Measurements from ENCODE around the gene DCHS2. TPM values are rescaled to one million over a fixed set of nuclear protein-coding genes. Genes with fewer than 3 reads are reported as not detected.

Gene DCHS2
- not detected for total RNA-seq (2021; fragmentation: NEBNext Ultra II Directional; extraction: Animal tissue kit (Norgen Biotek cat#: 25700))
- long read RNA-seq: 0 reads

DNA sequence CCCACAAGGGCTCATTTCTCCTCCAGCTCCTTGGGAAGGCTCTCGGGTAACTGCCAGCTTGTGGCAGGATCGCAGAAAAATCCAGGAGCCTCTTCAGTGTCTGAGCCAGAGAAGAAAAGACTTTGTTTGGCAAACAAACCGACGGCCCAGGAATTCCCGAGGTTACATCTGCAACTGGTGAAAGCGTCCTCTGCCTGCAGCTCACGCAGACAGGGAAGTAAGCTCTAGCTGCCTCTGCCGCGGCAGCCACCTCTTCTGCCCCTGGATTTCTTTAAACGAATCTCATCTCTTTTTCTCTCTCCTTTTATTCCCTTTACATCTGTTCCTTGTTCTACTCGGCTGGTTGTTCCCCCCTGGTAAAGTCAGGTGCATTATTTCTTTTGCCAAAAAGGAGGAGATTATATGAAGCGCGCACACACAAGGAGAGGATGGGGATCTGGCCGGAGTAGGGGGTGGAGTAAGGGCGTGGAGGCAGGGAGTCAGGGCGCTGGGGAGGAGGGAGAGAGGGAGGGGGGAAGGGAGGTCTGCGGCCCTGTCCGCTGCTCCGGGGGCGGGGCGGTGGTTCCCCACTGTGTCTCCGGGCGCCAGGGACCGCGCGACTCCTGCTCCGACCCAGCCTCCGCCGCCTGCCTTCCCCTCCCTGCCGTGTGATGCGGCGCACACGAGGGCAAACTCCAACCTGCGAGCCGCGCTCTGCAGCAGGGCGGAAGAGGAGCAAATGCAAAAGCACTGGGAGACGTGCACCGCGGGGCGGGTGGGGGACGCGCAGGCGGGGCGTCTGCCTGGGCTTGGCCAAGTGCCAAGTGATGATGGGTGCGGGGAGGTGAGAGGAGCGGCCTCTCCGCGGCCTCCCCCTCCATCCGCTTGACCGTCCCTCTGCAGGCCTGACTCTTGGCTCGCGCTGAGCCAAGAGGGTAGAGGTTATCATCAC lies at the start of gene DCHS2:
TSS of gene DCHS2 (minus strand) at position 459 of the 931 bp plus-strand sequence. CDS start at position 15, 444 bp downstream.
- TF ChIP-seq CTCF (IDR thresholded peaks at IDR 0.05): no peak
- DNase-seq: no peak
- H3K4me3 Mint-ChIP-seq: peak within 1 kb of the TSS; percentile 37; the same call in 1 of the 2 replicates
- H3K36me3 Mint-ChIP-seq (ENCODE audit: low read depth): no peaks in the 10 kb centered on the region
- H3K27me3 Mint-ChIP-seq (ENCODE audit: insufficient read depth): peaks cover 5% of the 10 kb centered on the region; the same call in 1 of the 2 replicates
- H3K27ac Mint-ChIP-seq: no peak within 1 kb of the TSS
- H3K9me3 Mint-ChIP-seq: no peaks in the 10 kb centered on the region
- H3K4me1 Mint-ChIP-seq (ENCODE audit: low read depth): no peaks in the 10 kb centered on the region; the same call in 1 of the 2 replicates

DNA sequence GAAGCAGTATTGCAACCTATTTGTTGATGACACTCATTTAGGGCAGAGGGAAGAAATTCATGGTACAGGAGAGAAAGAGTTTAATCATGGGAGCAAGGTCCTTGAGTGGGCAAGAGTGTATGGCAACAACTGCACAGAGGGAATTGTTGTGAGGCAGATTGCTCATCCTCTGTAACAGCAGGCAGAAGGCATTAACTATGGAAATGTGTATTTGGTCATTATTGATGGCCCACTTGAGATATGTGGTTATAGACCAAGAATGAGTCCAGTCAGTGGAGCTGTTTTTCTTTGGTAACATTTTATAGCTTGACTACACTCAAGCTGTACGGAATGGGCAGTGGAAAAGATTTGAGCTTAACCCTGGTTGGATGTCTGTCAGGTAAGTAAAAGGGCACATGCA lies 42.7 kb upstream of the DCHS2 start:
- DNase-seq: no peak
- H3K36me3 Mint-ChIP-seq (ENCODE audit: low read depth): peaks cover 5% of the 10 kb centered on the region
- TF ChIP-seq CTCF (IDR thresholded peaks at IDR 0.05): no peak
- no peak overlapping the region for H3K27ac Mint-ChIP-seq
- H3K9me3 Mint-ChIP-seq: no peaks in the 10 kb centered on the region
- no peak overlapping the region for H3K4me3 Mint-ChIP-seq
- H3K27me3 Mint-ChIP-seq (ENCODE audit: insufficient read depth): 0 out of 2 replicates have a peak, but pooled peaks cover 2% of the 10 kb centered on the region
- H3K4me1 Mint-ChIP-seq (ENCODE audit: low read depth): no peaks in the 10 kb centered on the region

GRCh38 chr4:154529728-154530519 lies 38.3 kb upstream of the DCHS2 start:
- H3K27ac Mint-ChIP-seq: no peak overlapping the region
- peaks cover 7% of the 10 kb centered on the region for H3K27me3 Mint-ChIP-seq (ENCODE audit: insufficient read depth)
- H3K4me3 Mint-ChIP-seq: no peak overlapping the region
- TF ChIP-seq CTCF (IDR thresholded peaks at IDR 0.05): no peak
- no peaks in the 10 kb centered on the region for H3K36me3 Mint-ChIP-seq (ENCODE audit: low read depth)
- H3K4me1 Mint-ChIP-seq (ENCODE audit: low read depth): no peaks in the 10 kb centered on the region
- no peak for DNase-seq
- H3K9me3 Mint-ChIP-seq: no peaks in the 10 kb centered on the region

GRCh38 chr4:154528869-154529268 lies 37.3 kb upstream of the DCHS2 start:
- Mint-ChIP-seq H3K9me3 (no peaks in the 10 kb centered on the region), H3K4me1 (ENCODE audit: low read depth) (no peaks in the 10 kb centered on the region), H3K27me3 (ENCODE audit: insufficient read depth) (peaks cover 7% of the 10 kb centered on the region), H3K4me3 (no peak overlapping the region), H3K36me3 (ENCODE audit: low read depth) (no peaks in the 10 kb centered on the region), H3K27ac (no peak overlapping the region)
- TF ChIP-seq CTCF (IDR thresholded peaks at IDR 0.05): no peak
- DNase-seq: no peak

DNA sequence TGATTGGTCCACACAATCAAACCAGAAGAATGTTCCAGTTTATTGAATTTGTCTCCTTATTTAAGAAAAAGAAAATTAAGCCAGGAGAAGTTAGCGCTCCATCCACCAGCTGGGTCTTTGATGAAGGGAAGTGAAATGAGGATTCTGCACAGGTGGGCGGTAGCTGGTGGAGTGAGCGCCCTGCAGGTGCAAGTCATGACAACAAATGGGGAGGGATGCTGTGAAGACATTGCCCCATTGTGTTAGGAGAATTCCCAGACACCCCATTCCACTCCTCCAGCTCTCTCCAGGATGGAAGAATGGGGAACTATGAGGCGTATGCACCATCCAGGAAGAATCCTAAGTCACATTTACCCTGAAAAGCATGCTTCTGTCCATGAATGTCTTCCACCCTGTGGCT lies 35.7 kb upstream of the DCHS2 start:
- no peaks in the 10 kb centered on the region for H3K4me1 Mint-ChIP-seq (ENCODE audit: low read depth)
- no peak for DNase-seq
- no peaks in the 10 kb centered on the region for H3K9me3 Mint-ChIP-seq
- peaks cover 7% of the 10 kb centered on the region for H3K27me3 Mint-ChIP-seq (ENCODE audit: insufficient read depth)
- no peaks in the 10 kb centered on the region for H3K36me3 Mint-ChIP-seq (ENCODE audit: low read depth)
- no peak overlapping the region for H3K4me3 Mint-ChIP-seq
- H3K27ac Mint-ChIP-seq: no peak overlapping the region
- TF ChIP-seq CTCF (IDR thresholded peaks at IDR 0.05): no peak
